IMR-90 (cell line): Measurements from ENCODE around the gene SLC25A19. TPM values are rescaled to one million over a fixed set of nuclear protein-coding genes. Genes with fewer than 3 reads are reported as not detected.
A peak's percentile ranks its signal among the peaks of the same experiment; 100 is the strongest.
"Not testable (repeated sequence)": the region's sequence is repeated elsewhere in the genome, so short reads cannot be mapped to it uniquely, and the experiment has no call there.

Source experiments
- ATAC-seq: fragments of 200-7000 bp; cut with Tn5 transposase; 2 replicates; pipeline ENCODE4 v1.9.1; 2020; ENCODE audit warnings: low read depth, mild to moderate bottlenecking, moderate library complexity
- BruUV-seq: library from RNA; stranded (reverse); fragments of 400-500 nt; replicated peaks from 2 replicates; lab custom pipeline; 2021; lab: Mats Ljungman, UMichigan
- CTCF ChIA-PET: fragments of 300-600 bp; formaldehyde crosslinking; extraction: SDS; loops from one replicate; lab custom pipeline; 2021; ENCODE audit warnings: antibody characterized with exemption; lab: Yijun Ruan, JAX
- POLR2A ChIA-PET: fragments of 300-600 bp; sonication (Branson Sonifier 250); formaldehyde crosslinking; loops from one replicate; lab custom pipeline; 2022; ENCODE audit warnings: antibody characterized with exemption; ENCODE audit not compliant: unreplicated experiment; lab: Charles Lee
- DNase-seq: peaks from one replicate; pipeline ENCODE4 v3.0.0; 2013
- H2AFZ ChIP-seq: replicated peaks from 2 replicates; pipeline ENCODE3; 2013; ENCODE audit warnings: low read length, mild to moderate bottlenecking; ENCODE audit not compliant: poor library complexity
- H2AK5ac ChIP-seq: 2 replicates; pipeline ENCODE4 v1.6.1; 2013; ENCODE audit warnings: low read depth, low read length, inconsistent platforms
- H2AK9ac ChIP-seq: replicated peaks from 2 replicates; pipeline ENCODE3; 2013; ENCODE audit warnings: mild to moderate bottlenecking, low read depth, low read length, moderate library complexity; ENCODE audit not compliant: poor library complexity
- H2BK120ac ChIP-seq: 2 replicates; pipeline ENCODE4 v1.6.1; 2013; ENCODE audit warnings: low read depth, low read length, inconsistent platforms
- H2BK15ac ChIP-seq: 3 replicates; pipeline ENCODE4 v1.6.1; 2013; ENCODE audit warnings: low read depth, low read length, inconsistent platforms
- H2BK20ac ChIP-seq: 2 replicates; pipeline ENCODE4 v1.6.1; 2013; ENCODE audit warnings: low read depth, mild to moderate bottlenecking, inconsistent platforms, low read length, moderate library complexity
- H2BK5ac ChIP-seq: 2 replicates; pipeline ENCODE4 v1.6.1; 2013; ENCODE audit warnings: mild to moderate bottlenecking, low read depth, low read length, inconsistent platforms; ENCODE audit not compliant: poor library complexity, severe bottlenecking
- H3K14ac ChIP-seq: replicated peaks from 2 replicates; pipeline ENCODE4 v1.6.1; 2013; ENCODE audit warnings: low read depth, low read length, inconsistent platforms
- H3K18ac ChIP-seq: 2 replicates; pipeline ENCODE4 v1.6.1; 2013; ENCODE audit warnings: low read depth, low read length, control low read depth
- H3K23ac ChIP-seq: 2 replicates; pipeline ENCODE4 v1.6.1; 2013; ENCODE audit warnings: low read depth, low read length, inconsistent platforms
- H3K27ac ChIP-seq: 2 replicates; pipeline ENCODE4 v1.5.1; 2013; ENCODE audit warnings: mild to moderate bottlenecking, control low read depth, low read length; ENCODE audit not compliant: insufficient read depth
- H3K27me3 ChIP-seq: 2 replicates; pipeline ENCODE4 v1.6.1; 2013; ENCODE audit warnings: low read length; ENCODE audit not compliant: control insufficient read depth, insufficient read depth
- H3K36me3 ChIP-seq: 2 replicates; pipeline ENCODE4 v1.6.1; 2013; ENCODE audit warnings: low read length, mixed read lengths; ENCODE audit not compliant: control insufficient read depth, insufficient read depth
- H3K4ac ChIP-seq: 2 replicates; pipeline ENCODE4 v1.6.1; 2013; ENCODE audit warnings: low read depth, low read length, inconsistent platforms
- H3K4me1 ChIP-seq: 2 replicates; pipeline ENCODE4 v1.6.1; 2013; ENCODE audit warnings: low read length, mixed read lengths; ENCODE audit not compliant: control insufficient read depth, insufficient read depth
- H3K4me2 ChIP-seq: 2 replicates; pipeline ENCODE4 v1.6.1; 2013; ENCODE audit warnings: low read depth, mild to moderate bottlenecking, control low read depth, low read length, moderate library complexity
- H3K4me3 ChIP-seq: 2 replicates; pipeline ENCODE4 v1.5.1; 2013; ENCODE audit warnings: low read depth, mild to moderate bottlenecking, control low read depth, low read length, moderate library complexity; ENCODE audit not compliant: insufficient read depth
- H3K56ac ChIP-seq: 2 replicates; pipeline ENCODE4 v1.6.1; 2013; ENCODE audit warnings: low read length, inconsistent platforms; ENCODE audit not compliant: insufficient read depth; ENCODE audit errors: extremely low read depth
- H3K79me1 ChIP-seq, 2 experiments: 2 replicates each; pipeline ENCODE4 v1.6.1; 2013; ENCODE audit warnings: low read length in 2 of 2, inconsistent platforms in 1 of 2, low read depth in 1 of 2
- H3K9ac ChIP-seq: 2 replicates; pipeline ENCODE4 v1.6.1; 2013; ENCODE audit warnings: low read depth, low read length, control low read depth
- H3K9me1 ChIP-seq: 2 replicates; pipeline ENCODE4 v1.6.1; 2013; ENCODE audit warnings: low read length, inconsistent platforms; ENCODE audit not compliant: insufficient read depth
- H3K9me3 ChIP-seq: 2 replicates; pipeline ENCODE4 v1.6.1; 2013; ENCODE audit warnings: low read length; ENCODE audit not compliant: control insufficient read depth, insufficient read depth
- H4K20me1 ChIP-seq: 2 replicates; pipeline ENCODE4 v1.6.1; 2013; ENCODE audit warnings: low read length, inconsistent platforms; ENCODE audit not compliant: insufficient read depth
- H4K5ac ChIP-seq: 2 replicates; pipeline ENCODE4 v1.6.1; 2013; ENCODE audit warnings: mild to moderate bottlenecking, low read depth, low read length, control low read depth
- H4K8ac ChIP-seq, 2 experiments: 2 replicates each; pipeline ENCODE4 v1.6.1; 2013; ENCODE audit warnings: low read depth in 2 of 2, low read length in 2 of 2, control low read depth in 1 of 2, inconsistent platforms in 1 of 2
- H4K91ac ChIP-seq: 2 replicates; pipeline ENCODE4 v1.6.1; 2013; ENCODE audit warnings: low read depth, low read length, inconsistent platforms; ENCODE audit not compliant: insufficient read depth
- CEBPB ChIP-seq: IDR thresholded peaks from 2 replicates; pipeline ENCODE4 v1.6.1; 2012; ENCODE audit warnings: low read depth, low read length, improper control_type of control experiment
- CHD1 ChIP-seq: IDR thresholded peaks from 2 replicates; pipeline ENCODE4 v1.6.1; 2012; ENCODE audit warnings: low read depth, low read length, improper control_type of control experiment
- POLR2A ChIP-seq: IDR thresholded peaks from 2 replicates; pipeline ENCODE4 v1.6.1; 2012; ENCODE audit warnings: mild to moderate bottlenecking, low read depth, low read length
- WGBS, 2 experiments: methylation state at CpG; one replicate each; pipeline versions ENCODE4 v1.1.5 to v1.1.7; 2013; ENCODE audit warnings: missing lambda C conversion rate in 2 of 2; ENCODE audit not compliant: insufficient read length in 1 of 2; ENCODE audit errors: extremely low coverage in 2 of 2; 5-methylcytosine and 5-hydroxymethylcytosine counted together
- dilution Hi-C: fragments of 300-500 bp; cut with HindIII; formaldehyde crosslinking; loops from one replicate; pipeline ENCODE4 v1.14.3; 2018; ENCODE audit warnings: low sequenced_read_pairs; ENCODE audit not compliant: unreplicated experiment
- in situ Hi-C: fragments of 300-500 bp; cut with MboI; formaldehyde crosslinking; loops from 3 replicates; pipeline ENCODE4 v1.14.3; 2019; ENCODE audit warnings: low sequenced_read_pairs, inconsistent platforms, mixed read lengths
- intact Hi-C: fragments of 100-400 bp; cut with micrococcal nuclease; formaldehyde crosslinking; loops from 2 replicates; pipeline ENCODE4 v1.10.0; 2022
- polyA plus RNA-seq, 3 experiments: library from polyadenylated mRNA; depleted of rRNA; stranded (reverse); fragments of >200 nt; gene quantifications; 2 replicates each; pipeline ENCODE4 v1.2.3, GENCODE V29; 2012; ENCODE audit warnings: low replicate concordance in 1 of 3
- total RNA-seq: library from RNA; depleted of rRNA; stranded (reverse); fragments of >200 nt; gene quantifications from 2 replicates; pipeline ENCODE4 v1.2.3, GENCODE V29; 2012

SLC25A19 gene
- total and polyA plus RNA-seq, 2 of the 4 experiments (the other 2 are of a cell fraction): 9.1 to 9.2 TPM

GRCh38 chr17:75295201-75296158 is 6.2 kb upstream of the SLC25A19 start (continued):
- TF ChIP-seq CHD1: no peak
- TF ChIP-seq POLR2A: no peak

DNA sequence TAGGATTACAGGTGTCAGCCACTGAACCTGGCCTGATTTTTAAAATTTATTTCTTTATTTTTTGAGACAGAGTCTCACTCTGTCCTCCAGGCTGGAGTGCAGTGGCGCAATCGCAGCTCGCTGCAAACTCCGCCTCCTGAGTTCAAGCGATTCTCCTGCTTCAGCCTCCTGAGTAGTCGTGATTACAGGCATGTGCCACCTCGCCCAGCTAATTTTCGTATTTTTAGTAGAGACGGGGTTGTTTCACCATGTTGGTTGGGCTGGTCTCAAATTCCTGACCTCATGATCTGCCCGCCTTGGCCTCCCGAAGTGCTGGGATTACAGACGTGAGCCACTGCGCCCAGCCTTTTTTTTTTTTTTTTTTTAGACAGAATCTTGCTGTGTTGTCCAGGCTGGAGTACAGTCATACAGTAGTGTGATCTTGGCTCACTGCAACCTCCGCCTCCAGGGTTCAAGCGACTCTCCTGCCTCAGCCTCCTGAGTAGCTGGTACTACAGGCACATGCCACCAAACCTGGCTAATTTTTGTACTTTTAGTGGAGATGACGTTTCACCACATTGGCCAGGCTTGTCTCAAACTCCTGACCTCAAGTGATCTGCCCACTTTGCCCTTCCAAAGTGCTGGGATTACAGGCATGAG is 3.7 kb upstream of the SLC25A19 start:
- H3K4ac ChIP-seq, H2BK20ac ChIP-seq, dilution Hi-C loops, H3K18ac ChIP-seq, H2AK9ac ChIP-seq, H4K20me1 ChIP-seq, ATAC-seq, intact Hi-C loops, DNase-seq, H3K23ac ChIP-seq, H2AK5ac ChIP-seq, H3K9ac ChIP-seq, H3K4me2 ChIP-seq, H3K9me3 ChIP-seq, H4K5ac ChIP-seq, H2BK120ac ChIP-seq, CTCF ChIA-PET, H4K91ac ChIP-seq, H4K8ac ChIP-seq, H2AFZ ChIP-seq, H3K4me3 ChIP-seq, H3K4me1 ChIP-seq, H3K56ac ChIP-seq, H3K27ac ChIP-seq, in situ Hi-C loops, H3K14ac ChIP-seq, H3K9me1 ChIP-seq, H3K36me3 ChIP-seq, H2BK5ac ChIP-seq, H3K27me3 ChIP-seq, H2BK15ac ChIP-seq, POLR2A ChIA-PET, BruUV-seq, H3K79me1 ChIP-seq: not testable (repeated sequence)
- no CpG with 5 or more reads among the region's 16 CpGs for WGBS, 2 experiments
- TF ChIP-seq CEBPB: peak; percentile 16; the same call in 1 of the 2 replicates
